ENCODE data around the gene PFAS.

Gene PFAS

DNA sequence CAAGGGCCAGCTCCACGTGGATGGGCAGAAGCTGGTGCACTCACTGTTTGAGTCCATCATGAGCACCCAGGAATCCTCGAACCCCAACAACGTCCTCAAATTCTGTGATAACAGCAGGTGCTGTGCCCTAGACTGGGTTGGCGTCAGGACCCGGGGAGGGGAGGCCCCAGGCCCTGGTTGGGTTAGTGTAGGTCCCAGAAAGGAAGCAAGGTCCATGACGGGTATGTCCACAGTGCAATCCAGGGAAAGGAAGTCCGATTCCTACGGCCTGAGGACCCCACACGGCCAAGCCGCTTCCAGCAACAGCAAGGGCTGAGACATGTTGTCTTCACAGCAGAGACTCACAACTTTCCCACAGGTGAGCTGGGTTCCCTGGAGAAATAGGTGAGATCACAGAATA, 7.2 kb downstream of the PFAS start:
- Histone ChIP-seq H3K79me2 (ENCODE audit: insufficient read depth, low read length) (0 out of 2 replicates have a peak, but pooled peaks cover 3% of the 10 kb centered on the region), H4K20me1 (ENCODE audit: insufficient read depth, low read length) (no peaks in the 10 kb centered on the region), H3K27me3 (ENCODE audit: insufficient read depth, low read length) (no peaks in the 10 kb centered on the region), H3K4me2 (ENCODE audit: low read length) (no peak overlapping the region), H3K4me1 (ENCODE audit: insufficient read depth, low read length, severe bottlenecking) (no peaks in the 10 kb centered on the region), H3K4me3 (ENCODE audit: low read depth, low read length, poor library complexity, severe bottlenecking) (no peak overlapping the region), H2AFZ (ENCODE audit: low read length) (no peak overlapping the region), H3K9me3 (ENCODE audit: low read length) (no peaks in the 10 kb centered on the region), H3K36me3 (ENCODE audit: insufficient read depth, low read length) (peaks cover 74% of the 10 kb centered on the region), H3K9ac (ENCODE audit: low read length) (no peak overlapping the region), H3K9me2 (ENCODE audit: low read depth, low read length) (no peaks in the 10 kb centered on the region), H3F3A (ENCODE audit: insufficient read depth, low read length) (no peaks in the 10 kb centered on the region), H3K27ac (ENCODE audit: low read depth, low read length, poor library complexity, severe bottlenecking) (no peak overlapping the region)
- TF ChIP-seq EZH2 (IDR thresholded peaks at IDR 0.05; ENCODE audit: borderline replicate concordance, low read length), result no peak
- TF ChIP-seq, protein P1, sequence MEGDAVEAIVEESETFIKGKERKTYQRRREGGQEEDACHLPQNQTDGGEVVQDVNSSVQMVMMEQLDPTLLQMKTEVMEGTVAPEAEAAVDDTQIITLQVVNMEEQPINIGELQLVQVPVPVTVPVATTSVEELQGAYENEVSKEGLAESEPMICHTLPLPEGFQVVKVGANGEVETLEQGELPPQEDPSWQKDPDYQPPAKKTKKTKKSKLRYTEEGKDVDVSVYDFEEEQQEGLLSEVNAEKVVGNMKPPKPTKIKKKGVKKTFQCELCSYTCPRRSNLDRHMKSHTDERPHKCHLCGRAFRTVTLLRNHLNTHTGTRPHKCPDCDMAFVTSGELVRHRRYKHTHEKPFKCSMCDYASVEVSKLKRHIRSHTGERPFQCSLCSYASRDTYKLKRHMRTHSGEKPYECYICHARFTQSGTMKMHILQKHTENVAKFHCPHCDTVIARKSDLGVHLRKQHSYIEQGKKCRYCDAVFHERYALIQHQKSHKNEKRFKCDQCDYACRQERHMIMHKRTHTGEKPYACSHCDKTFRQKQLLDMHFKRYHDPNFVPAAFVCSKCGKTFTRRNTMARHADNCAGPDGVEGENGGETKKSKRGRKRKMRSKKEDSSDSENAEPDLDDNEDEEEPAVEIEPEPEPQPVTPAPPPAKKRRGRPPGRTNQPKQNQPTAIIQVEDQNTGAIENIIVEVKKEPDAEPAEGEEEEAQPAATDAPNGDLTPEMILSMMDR (IDR thresholded peaks at IDR 0.05; ENCODE audit: low read length), result no peak

GRCh38 chr17:8256691-8257090, 7.6 kb downstream of the PFAS start:
- no peaks in the 10 kb centered on the region for H3F3A ChIP-seq (ENCODE audit: insufficient read depth, low read length)
- H4K20me1 ChIP-seq (ENCODE audit: insufficient read depth, low read length), result no peaks in the 10 kb centered on the region
- no peaks in the 10 kb centered on the region for H3K9me2 ChIP-seq (ENCODE audit: low read depth, low read length)
- H2AFZ ChIP-seq (ENCODE audit: low read length), result no peak overlapping the region
- no peak overlapping the region for H3K27ac ChIP-seq (ENCODE audit: low read depth, low read length, poor library complexity, severe bottlenecking)
- peaks cover 78% of the 10 kb centered on the region for H3K36me3 ChIP-seq (ENCODE audit: insufficient read depth, low read length)
- H3K27me3 ChIP-seq (ENCODE audit: insufficient read depth, low read length), result no peaks in the 10 kb centered on the region
- no peaks in the 10 kb centered on the region for H3K9me3 ChIP-seq (ENCODE audit: low read length)
- no peak overlapping the region for H3K4me3 ChIP-seq (ENCODE audit: low read depth, low read length, poor library complexity, severe bottlenecking)
- no peak for TF ChIP-seq EZH2 (IDR thresholded peaks at IDR 0.05; ENCODE audit: borderline replicate concordance, low read length)
- TF ChIP-seq, protein P1 (IDR thresholded peaks at IDR 0.05; ENCODE audit: low read length), result no peak
- H3K4me2 ChIP-seq (ENCODE audit: low read length), result no peak overlapping the region
- no peaks in the 10 kb centered on the region for H3K4me1 ChIP-seq (ENCODE audit: insufficient read depth, low read length, severe bottlenecking)
- H3K9ac ChIP-seq (ENCODE audit: low read length), result no peak overlapping the region
- 0 out of 2 replicates have a peak, but pooled peaks cover 3% of the 10 kb centered on the region for H3K79me2 ChIP-seq (ENCODE audit: insufficient read depth, low read length)

- Histone ChIP-seq H3K9ac (ENCODE audit: low read length) (no peak overlapping the region), H2AFZ (ENCODE audit: low read length) (no peak overlapping the region), H3K9me2 (ENCODE audit: low read depth, low read length) (no peaks in the 10 kb centered on the region), H3K4me1 (ENCODE audit: insufficient read depth, low read length, severe bottlenecking) (no peaks in the 10 kb centered on the region), H3K9me3 (ENCODE audit: low read length) (no peaks in the 10 kb centered on the region), H3K4me2 (ENCODE audit: low read length) (no peak overlapping the region), H3K27ac (ENCODE audit: low read depth, low read length, poor library complexity, severe bottlenecking) (no peak overlapping the region), H3K79me2 (ENCODE audit: insufficient read depth, low read length) (no peaks in the 10 kb centered on the region), H4K20me1 (ENCODE audit: insufficient read depth, low read length) (no peaks in the 10 kb centered on the region), H3F3A (ENCODE audit: insufficient read depth, low read length) (no peaks in the 10 kb centered on the region), H3K36me3 (ENCODE audit: insufficient read depth, low read length) (peaks cover 88% of the 10 kb centered on the region), H3K27me3 (ENCODE audit: insufficient read depth, low read length) (no peaks in the 10 kb centered on the region), H3K4me3 (ENCODE audit: low read depth, low read length, poor library complexity, severe bottlenecking) (no peak overlapping the region)
- TF ChIP-seq, protein P1 (IDR thresholded peaks at IDR 0.05; ENCODE audit: low read length), result no peak
- no peak for TF ChIP-seq EZH2 (IDR thresholded peaks at IDR 0.05; ENCODE audit: borderline replicate concordance, low read length)
Observed at GRCh38 chr17:8257801-8258200, 8.7 kb downstream of the PFAS start.
